DMS153 (cell line): ENCODE data around the gene CACNA2D4.

Source experiments
- DNase-seq: peaks from one replicate; lab custom pipeline; 2025; lab: John Stamatoyannopoulos, UW

The CACNA2D4 gene

GRCh38 chr12:1778911-1779310, 139.5 kb downstream of the CACNA2D4 start:
- DNase-seq: no peak

- no peak for DNase-seq
Measured at GRCh38 chr12:1777798-1778197, 140.7 kb downstream of the CACNA2D4 start.

DNA sequence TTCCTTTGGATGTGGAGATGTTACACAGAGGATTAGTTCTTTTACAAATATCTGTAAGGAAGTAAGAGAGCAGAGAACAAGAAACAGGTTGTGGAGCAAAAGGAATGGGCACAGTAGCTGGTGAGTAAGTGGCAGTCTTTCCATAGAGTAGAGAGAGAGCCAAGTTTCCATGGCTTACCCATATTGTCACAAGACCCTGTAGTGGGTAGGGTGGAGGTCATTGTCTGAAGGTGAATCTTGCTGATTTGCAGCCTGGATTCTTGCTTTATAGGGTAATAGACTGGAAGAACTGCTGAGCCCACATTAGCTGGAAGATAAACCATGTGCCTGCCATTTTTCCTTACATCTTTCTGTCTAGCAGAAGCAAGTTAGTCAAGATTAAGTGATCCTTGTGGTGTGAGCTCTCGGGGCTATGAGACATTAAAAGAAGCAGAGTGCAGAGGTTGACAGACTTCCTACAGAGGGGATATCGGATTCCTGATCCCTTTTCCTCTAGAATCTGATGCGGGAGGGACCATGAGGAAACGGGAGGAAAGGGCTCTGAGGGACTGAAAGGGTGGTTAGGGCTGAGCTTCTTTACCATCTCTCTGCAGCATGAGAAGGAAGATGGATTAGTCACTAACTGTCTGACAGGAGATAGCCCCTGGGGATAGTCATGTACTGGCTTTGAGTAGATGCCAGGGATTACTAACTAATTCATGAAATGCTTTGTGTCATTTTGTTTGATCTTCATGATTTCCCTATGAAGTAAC, 142.1 kb downstream of the CACNA2D4 start:
- DNase-seq: no peak

GRCh38 chr12:1773937-1774655, 144.4 kb downstream of the CACNA2D4 start:
- no peak for DNase-seq

DNA sequence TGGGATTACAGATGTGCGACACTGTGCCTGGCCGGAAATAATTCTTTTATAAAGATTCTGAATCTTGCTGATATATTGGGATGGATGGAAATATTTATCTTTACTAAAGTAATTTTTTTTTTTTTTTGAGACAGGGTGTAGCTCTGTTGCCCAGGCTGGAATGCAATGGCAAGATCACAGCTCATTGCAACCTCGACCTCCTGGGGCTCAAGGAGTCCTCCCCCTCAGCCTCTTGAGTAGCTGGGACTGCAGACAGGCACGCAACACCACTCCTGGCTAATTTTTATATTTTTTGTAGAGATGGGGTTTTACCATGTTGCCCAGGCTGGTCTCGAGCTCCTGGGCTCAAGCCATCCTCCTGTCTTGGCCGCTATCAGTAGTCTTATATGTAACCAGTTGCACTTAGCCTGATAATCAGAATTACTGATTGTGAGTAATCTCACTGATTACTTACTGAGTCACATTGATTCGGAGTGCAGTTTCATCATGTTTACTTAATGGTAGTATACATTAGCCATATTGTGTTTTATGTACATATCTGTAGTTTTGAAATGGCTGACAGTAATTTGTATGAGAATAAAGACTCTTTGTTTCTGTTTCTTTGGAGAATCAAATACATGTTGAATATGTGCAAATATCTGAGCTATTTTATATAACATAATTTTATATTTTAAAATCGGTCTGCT, 148.5 kb downstream of the CACNA2D4 start:
- no peak for DNase-seq

- no peak for DNase-seq
Measured at GRCh38 chr12:1768615-1769014, 149.8 kb downstream of the CACNA2D4 start.

GRCh38 chr12:1767407-1768090, 150.9 kb downstream of the CACNA2D4 start:
- no peak for DNase-seq

- DNase-seq: no peak
Measured at GRCh38 chr12:1766110-1766509, 152.3 kb downstream of the CACNA2D4 start.

DNA sequence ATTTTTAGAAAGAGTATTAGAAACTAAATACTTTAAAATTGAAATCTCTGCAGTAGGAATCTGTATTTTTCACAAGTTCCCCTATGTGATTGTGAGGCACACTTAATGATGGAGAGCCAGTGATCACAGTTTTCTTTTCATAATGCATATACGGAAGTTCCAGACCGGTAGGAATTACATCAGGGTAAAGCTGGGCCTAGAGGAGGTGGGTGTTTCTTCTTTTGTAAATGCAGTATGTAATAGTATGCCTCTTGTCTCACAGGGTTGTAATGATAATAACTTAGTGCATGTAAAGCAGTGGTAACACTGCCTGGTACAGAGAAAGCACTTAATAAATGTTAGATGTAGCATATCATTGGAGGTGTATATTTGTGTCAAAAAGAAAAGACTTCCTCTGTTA, 155.3 kb downstream of the CACNA2D4 start:
- no peak for DNase-seq

DNA sequence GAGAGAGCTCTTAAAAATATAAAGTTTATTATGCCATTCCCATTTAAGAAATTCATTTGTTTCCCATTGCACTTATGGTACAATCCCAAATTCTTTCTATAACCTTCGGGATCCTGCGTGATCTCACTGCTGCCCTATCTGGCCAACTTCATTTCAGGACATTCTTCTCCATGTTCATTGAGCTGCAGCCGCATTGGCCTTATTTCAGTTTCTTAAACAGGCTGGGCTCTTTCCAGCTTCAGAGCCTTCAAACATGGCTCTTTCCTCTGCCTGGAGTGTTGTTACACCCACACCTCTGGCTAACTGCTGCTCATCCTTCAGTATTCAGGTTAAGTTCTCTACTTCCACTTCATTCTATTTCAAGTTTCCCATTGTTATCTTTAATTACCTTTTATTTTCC, 156.6 kb downstream of the CACNA2D4 start:
- DNase-seq: no peak

GRCh38 chr12:1760566-1761382, 157.7 kb downstream of the CACNA2D4 start:
- DNase-seq: no peak

GRCh38 chr12:1758887-1759286, 159.6 kb downstream of the CACNA2D4 start:
- no peak for DNase-seq

DNA sequence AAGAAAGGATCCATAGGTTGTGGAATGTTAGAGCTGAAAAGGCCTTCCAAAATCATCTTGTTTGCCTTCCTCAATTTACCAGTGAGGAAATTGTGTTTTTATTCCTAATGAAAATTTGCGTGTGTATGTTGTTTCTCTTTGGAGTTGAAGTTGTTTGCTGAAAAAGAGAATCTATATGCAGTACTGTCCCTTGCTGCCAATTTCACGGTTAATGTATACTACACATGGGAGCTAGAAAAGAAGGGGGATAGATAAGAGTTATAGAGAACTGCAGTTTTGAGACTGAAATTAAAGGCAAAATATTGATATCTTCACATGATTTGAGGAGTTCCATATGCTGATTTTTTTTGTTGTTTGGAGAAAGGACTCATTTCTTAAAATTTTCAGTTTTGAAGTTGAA, 160.1 kb downstream of the CACNA2D4 start:
- no peak for DNase-seq

DNA sequence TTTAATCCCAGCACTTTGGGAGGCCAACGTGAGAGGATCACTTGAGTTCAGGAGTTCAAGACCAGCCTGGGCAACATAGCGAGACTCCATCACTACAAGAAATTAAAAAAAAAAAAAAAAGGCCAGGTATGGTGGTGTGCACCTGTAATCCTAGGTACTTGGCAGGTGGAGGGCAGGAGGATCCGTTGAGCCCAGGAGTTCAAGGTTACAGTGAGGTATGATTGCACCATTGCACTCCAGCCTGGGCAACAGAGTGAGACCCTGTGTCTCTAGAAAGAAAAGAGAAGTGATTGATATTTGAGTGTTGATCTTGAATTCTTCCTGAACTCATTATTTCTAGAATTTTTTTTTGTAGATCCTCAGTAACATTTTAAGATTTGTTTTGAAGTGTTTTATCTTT, 168.2 kb downstream of the CACNA2D4 start:
- no peak for DNase-seq

DNA sequence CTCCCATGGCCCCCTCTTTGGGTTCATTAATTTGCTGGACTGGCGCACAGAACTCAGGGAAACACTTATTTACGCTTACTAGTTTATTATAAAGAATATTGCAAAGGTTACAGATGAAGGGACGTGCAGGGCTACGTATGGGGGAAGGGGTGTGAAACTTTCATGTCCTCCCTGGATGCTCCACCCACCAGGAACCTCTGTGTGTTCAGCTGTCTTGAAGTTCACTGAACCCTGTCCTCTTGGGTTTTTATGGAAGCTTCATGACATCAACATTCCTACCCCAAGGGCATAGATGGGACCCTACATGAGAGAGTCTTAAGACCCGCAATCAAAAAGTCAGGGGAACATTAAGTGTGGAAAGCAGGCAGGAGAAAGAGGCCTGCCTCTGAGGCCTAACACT, 169.4 kb downstream of the CACNA2D4 start:
- no peak for DNase-seq

GRCh38 chr12:1747609-1748008, 170.8 kb downstream of the CACNA2D4 start:
- no peak for DNase-seq

GRCh38 chr12:1744932-1745331, 173.5 kb downstream of the CACNA2D4 start:
- no peak for DNase-seq
